WTC11 (cell line): ENCODE results near the gene TTYH1.

ENCODE experiments used
- CREB1 ChIP-seq: sonication (generic); formaldehyde crosslinking; IDR thresholded peaks from 2 replicates; pipeline ENCODE4 v1.8.0; 2023; ENCODE audit warnings: mild to moderate bottlenecking, missing genetic modification reagents
- CTCF ChIP-seq: fragments of 200-600 bp; IDR thresholded peaks from 2 replicates; pipeline ENCODE4 v1.8.0; 2022; ENCODE audit warnings: antibody characterized with exemption
- ETV6 ChIP-seq: sonication (generic); formaldehyde crosslinking; IDR thresholded peaks from 2 replicates; pipeline ENCODE4 v1.8.1; 2022; ENCODE audit warnings: mild to moderate bottlenecking, missing genetic modification reagents
- NR1H2 ChIP-seq: sonication (generic); formaldehyde crosslinking; IDR thresholded peaks from 2 replicates; pipeline ENCODE4 v1.9.0; 2021; ENCODE audit warnings: mild to moderate bottlenecking, moderate library complexity, missing genetic modification reagents
- OVOL2 ChIP-seq: fragments of 250-450 bp; sonication (Bioruptor Pico); IDR thresholded peaks from 2 replicates; pipeline ENCODE4 v1.9.0; 2021; ENCODE audit warnings: mild to moderate bottlenecking, borderline replicate concordance
- PRDM15 ChIP-seq: sonication (generic); formaldehyde crosslinking; IDR thresholded peaks from 2 replicates; pipeline ENCODE4 v1.8.0; 2022; ENCODE audit warnings: missing genetic modification reagents
- RELA ChIP-seq: sonication (generic); formaldehyde crosslinking; IDR thresholded peaks from 2 replicates; pipeline ENCODE4 v1.8.1; 2022; ENCODE audit warnings: missing genetic modification reagents, mild to moderate bottlenecking, borderline replicate concordance
- SP1 ChIP-seq: sonication (generic); formaldehyde crosslinking; conservative IDR thresholded peaks from 2 replicates; pipeline ENCODE4 v1.8.1; 2022; ENCODE audit warnings: missing genetic modification reagents
- TEAD4 ChIP-seq: sonication (generic); formaldehyde crosslinking; IDR thresholded peaks from 2 replicates; pipeline ENCODE4 v1.8.0; 2022; ENCODE audit warnings: mild to moderate bottlenecking, missing genetic modification reagents
- ZNF121 ChIP-seq: sonication (generic); formaldehyde crosslinking; IDR thresholded peaks from 2 replicates; pipeline ENCODE4 v1.8.0; 2023; ENCODE audit warnings: missing genetic modification reagents
- TF ChIP-seq, protein P1 (sequence below): sonication (generic); formaldehyde crosslinking; IDR thresholded peaks from 2 replicates; pipeline ENCODE4 v1.8.0; 2022; ENCODE audit warnings: mild to moderate bottlenecking, missing genetic modification reagents
- TF ChIP-seq, protein P2 (sequence below): sonication (generic); formaldehyde crosslinking; IDR thresholded peaks from 2 replicates; pipeline ENCODE4 v1.8.1; 2023; ENCODE audit warnings: mild to moderate bottlenecking, missing genetic modification reagents, borderline replicate concordance

DNA sequence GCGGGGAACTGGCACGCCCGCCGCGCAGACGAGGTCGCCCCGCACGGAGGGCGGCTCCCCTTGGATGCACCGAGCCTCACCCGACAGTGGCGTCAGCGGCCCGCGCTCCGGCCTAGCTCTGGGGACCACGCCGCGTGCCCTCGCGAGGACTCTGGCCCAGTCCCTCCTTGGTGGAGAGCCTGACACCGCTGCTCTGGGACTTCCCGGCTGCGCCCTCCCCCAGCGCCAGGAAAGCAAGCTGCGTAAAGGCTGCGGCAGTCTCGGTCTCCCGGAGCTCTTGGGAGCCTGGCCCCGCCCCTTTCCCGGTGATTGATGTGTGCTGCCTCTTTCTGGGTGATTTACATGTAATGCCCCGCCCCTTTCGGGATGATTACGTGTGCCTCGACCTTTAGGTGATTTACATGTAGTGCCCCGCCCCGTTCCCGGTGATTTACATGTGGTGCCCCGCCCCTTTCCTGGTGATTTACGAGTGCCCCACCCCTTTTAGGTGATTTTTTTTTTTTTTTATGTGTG is 48.3 kb downstream of the TTYH1 start, which contains the start of gene LENG9:
- TF ChIP-seq CTCF (no peak), OVOL2 (CRISPR knock-in tag) (no peak), TEAD4 (no peak), NR1H2 (CRISPR knock-in tag) (no peak), CREB1 (CRISPR knock-in tag) (no peak), ZNF121 (CRISPR knock-in tag) (no peak), SP1 (CRISPR knock-in tag) (no peak; the same call in 1 of the 2 replicates), RELA (CRISPR knock-in tag) (no peak), PRDM15 (CRISPR knock-in tag) (no peak), ETV6 (CRISPR knock-in tag) (no peak)
- TF ChIP-seq, protein P1, sequence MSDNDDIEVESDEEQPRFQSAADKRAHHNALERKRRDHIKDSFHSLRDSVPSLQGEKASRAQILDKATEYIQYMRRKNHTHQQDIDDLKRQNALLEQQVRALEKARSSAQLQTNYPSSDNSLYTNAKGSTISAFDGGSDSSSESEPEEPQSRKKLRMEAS (CRISPR knock-in tag) = no peak
- TF ChIP-seq, protein P2, sequence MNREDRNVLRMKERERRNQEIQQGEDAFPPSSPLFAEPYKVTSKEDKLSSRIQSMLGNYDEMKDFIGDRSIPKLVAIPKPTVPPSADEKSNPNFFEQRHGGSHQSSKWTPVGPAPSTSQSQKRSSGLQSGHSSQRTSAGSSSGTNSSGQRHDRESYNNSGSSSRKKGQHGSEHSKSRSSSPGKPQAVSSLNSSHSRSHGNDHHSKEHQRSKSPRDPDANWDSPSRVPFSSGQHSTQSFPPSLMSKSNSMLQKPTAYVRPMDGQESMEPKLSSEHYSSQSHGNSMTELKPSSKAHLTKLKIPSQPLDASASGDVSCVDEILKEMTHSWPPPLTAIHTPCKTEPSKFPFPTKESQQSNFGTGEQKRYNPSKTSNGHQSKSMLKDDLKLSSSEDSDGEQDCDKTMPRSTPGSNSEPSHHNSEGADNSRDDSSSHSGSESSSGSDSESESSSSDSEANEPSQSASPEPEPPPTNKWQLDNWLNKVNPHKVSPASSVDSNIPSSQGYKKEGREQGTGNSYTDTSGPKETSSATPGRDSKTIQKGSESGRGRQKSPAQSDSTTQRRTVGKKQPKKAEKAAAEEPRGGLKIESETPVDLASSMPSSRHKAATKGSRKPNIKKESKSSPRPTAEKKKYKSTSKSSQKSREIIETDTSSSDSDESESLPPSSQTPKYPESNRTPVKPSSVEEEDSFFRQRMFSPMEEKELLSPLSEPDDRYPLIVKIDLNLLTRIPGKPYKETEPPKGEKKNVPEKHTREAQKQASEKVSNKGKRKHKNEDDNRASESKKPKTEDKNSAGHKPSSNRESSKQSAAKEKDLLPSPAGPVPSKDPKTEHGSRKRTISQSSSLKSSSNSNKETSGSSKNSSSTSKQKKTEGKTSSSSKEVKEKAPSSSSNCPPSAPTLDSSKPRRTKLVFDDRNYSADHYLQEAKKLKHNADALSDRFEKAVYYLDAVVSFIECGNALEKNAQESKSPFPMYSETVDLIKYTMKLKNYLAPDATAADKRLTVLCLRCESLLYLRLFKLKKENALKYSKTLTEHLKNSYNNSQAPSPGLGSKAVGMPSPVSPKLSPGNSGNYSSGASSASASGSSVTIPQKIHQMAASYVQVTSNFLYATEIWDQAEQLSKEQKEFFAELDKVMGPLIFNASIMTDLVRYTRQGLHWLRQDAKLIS (CRISPR knock-in tag) = no peak
